Measurements from ENCODE around the gene SWAP70. TPM values are rescaled to one million over a fixed set of nuclear protein-coding genes. Genes with fewer than 3 reads are reported as not detected.
A peak's percentile ranks its signal among the peaks of the same experiment; 100 is the strongest.

SWAP70 gene
- total RNA-seq, 4 donors from 2014 or later: 29.7 to 53.6 (median 38.8) TPM

DNA sequence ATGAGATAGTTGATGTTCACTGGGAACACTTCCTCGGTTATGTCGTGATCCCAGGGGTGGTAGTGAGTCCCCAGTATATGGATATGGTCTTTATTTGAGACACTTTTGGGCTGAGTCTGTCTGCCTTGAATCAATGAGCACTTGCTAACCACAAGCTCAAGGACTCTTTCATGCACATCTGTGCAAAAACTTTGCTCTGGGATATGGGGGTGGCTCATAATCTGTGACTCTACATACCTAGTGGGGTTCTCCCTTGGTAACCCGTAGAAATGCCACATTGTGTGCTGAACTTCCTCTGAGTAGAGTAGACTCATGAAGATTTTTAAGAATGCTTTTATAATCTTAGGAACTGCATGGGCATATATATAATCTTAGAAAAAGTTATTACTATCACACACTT is 69.3 kb downstream of the SWAP70 start:
- no peak overlapping the region for H3K27ac ChIP-seq
- H3K27me3 ChIP-seq: no peaks in the 10 kb centered on the region
- H3K9me3 ChIP-seq: no peaks in the 10 kb centered on the region
- H3K4me3 ChIP-seq (replicated peaks in 1 of 3): no peak overlapping the region
- intact Hi-C loops (cut with DNase I): no loop called here
- H3K4me1 ChIP-seq: peaks cover 7 to 11% of the 10 kb centered on the region in 2 donors
- WGBS, 2 donors: 96 to 97% methylated on average over 3 of the region's 3 CpGs
- no peak for DNase-seq
- peaks cover 19 to 31% of the 10 kb centered on the region in 2 donors for H3K36me3 ChIP-seq
- TF ChIP-seq, protein P1, sequence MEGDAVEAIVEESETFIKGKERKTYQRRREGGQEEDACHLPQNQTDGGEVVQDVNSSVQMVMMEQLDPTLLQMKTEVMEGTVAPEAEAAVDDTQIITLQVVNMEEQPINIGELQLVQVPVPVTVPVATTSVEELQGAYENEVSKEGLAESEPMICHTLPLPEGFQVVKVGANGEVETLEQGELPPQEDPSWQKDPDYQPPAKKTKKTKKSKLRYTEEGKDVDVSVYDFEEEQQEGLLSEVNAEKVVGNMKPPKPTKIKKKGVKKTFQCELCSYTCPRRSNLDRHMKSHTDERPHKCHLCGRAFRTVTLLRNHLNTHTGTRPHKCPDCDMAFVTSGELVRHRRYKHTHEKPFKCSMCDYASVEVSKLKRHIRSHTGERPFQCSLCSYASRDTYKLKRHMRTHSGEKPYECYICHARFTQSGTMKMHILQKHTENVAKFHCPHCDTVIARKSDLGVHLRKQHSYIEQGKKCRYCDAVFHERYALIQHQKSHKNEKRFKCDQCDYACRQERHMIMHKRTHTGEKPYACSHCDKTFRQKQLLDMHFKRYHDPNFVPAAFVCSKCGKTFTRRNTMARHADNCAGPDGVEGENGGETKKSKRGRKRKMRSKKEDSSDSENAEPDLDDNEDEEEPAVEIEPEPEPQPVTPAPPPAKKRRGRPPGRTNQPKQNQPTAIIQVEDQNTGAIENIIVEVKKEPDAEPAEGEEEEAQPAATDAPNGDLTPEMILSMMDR (IDR thresholded peaks at IDR 0.05): no peak
- no peak for TF ChIP-seq POLR2A (IDR thresholded peaks at IDR 0.05)

DNA sequence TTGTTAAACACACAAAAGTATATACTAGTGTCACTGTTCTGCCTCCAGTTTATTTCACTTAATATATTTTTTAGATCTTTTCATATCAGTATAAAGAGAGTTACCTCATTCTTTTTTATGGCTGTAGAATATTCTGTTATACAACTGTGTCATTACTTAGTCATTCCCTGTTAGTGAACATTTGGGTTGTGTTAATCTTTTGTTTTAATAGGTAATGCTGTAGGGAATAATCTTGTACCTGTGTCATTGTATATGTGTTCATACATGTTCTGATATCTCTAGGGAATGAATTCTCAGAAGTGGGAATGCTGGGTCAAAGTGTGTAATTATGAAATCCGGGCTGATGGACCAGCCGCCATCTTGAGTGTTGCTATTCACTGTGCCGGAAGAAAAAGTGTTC is 71.4 kb downstream of the SWAP70 start:
- no peak for TF ChIP-seq POLR2A (IDR thresholded peaks at IDR 0.05)
- TF ChIP-seq, protein P1 (IDR thresholded peaks at IDR 0.05): no peak
- Histone ChIP-seq H3K36me3 (peaks cover 13 to 31% of the 10 kb centered on the region in 2 donors), H3K27me3 (no peaks in the 10 kb centered on the region)

DNA sequence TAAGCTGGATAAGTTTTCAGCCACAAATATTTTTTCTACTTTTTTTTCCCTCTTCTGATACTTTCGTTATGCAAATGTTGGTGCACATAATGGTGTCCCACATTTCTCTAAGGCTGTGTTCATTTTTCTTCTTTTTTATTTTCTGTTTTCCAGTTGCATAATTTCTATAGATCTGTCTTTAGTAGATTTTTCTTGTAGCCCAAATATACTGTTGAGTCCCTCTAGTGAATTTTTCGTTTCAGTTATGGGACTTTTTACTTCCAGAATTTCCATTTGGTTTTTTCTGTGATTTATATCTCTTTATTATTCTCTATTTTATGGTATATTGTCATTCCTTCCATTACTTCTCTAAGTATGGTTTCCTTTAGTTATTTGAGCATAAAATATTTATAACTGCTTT is 72.0 kb downstream of the SWAP70 start:
- Histone ChIP-seq H3K9me3 (no peaks in the 10 kb centered on the region), H3K4me1 (peaks cover 22 to 24% of the 10 kb centered on the region in 2 donors), H3K27ac (peak overlapping the region in 1 of 3 donors; percentile 15), H3K4me3 (replicated peaks in 1 of 3) (no peak overlapping the region), H3K27me3 (no peaks in the 10 kb centered on the region), H3K36me3 (peaks cover 17 to 31% of the 10 kb centered on the region in 2 donors)
- TF ChIP-seq POLR2A (IDR thresholded peaks at IDR 0.05): no peak
- TF ChIP-seq, protein P1 (IDR thresholded peaks at IDR 0.05): no peak
- WGBS, 2 donors: 95 to 97% methylated on average over 2 of the region's 2 CpGs
- no peak for DNase-seq
- intact Hi-C loops (cut with DNase I): no loop called here

More for the DNA sequence above, 71.4 kb downstream of the SWAP70 start:
- H3K4me3 ChIP-seq (replicated peaks in 1 of 3): no peak overlapping the region
- no peak overlapping the region for H3K27ac ChIP-seq
- WGBS, 2 donors: 95 to 97% methylated on average over 3 of the region's 3 CpGs
- intact Hi-C loops (cut with DNase I): no loop called here
- peaks cover 15 to 17% of the 10 kb centered on the region in 2 donors for H3K4me1 ChIP-seq
- no peaks in the 10 kb centered on the region for H3K9me3 ChIP-seq
- DNase-seq: no peak

DNA sequence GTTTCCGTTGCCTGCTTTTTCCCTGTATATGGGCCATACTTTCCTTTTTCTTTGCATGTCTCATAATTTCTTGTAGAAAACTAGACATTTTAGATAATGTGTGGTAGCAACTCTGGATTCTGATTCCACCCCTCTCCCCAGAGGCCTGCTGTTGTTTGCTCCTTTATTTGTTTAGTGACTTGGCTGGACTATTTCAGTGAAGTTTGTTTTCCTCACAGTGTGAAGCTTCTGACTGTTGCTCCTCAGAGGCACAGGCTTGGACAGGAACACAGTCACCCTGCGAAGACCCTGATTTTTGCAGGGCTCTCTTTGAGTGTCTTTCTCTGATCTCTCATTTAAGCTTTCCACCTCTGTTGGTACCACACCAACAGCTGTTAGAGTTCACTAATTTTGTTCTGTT is 72.5 kb downstream of the SWAP70 start:
- H3K27me3 ChIP-seq: no peaks in the 10 kb centered on the region
- no peaks in the 10 kb centered on the region for H3K9me3 ChIP-seq
- no peak for TF ChIP-seq POLR2A (IDR thresholded peaks at IDR 0.05)
- TF ChIP-seq, protein P1 (IDR thresholded peaks at IDR 0.05): no peak
- no peak overlapping the region for H3K4me3 ChIP-seq (replicated peaks in 1 of 3)
- peak overlapping the region in 2 of 3 donors; percentile 15 to 37 for H3K27ac ChIP-seq
- peaks cover 17 to 31% of the 10 kb centered on the region in 2 donors for H3K36me3 ChIP-seq
- 89 to 92% methylated on average over 2 of the region's 2 CpGs for WGBS, 2 donors
- H3K4me1 ChIP-seq: peaks cover 26 to 28% of the 10 kb centered on the region in 2 donors
- intact Hi-C loops (cut with DNase I): no loop called here
- DNase-seq: no peak

DNA sequence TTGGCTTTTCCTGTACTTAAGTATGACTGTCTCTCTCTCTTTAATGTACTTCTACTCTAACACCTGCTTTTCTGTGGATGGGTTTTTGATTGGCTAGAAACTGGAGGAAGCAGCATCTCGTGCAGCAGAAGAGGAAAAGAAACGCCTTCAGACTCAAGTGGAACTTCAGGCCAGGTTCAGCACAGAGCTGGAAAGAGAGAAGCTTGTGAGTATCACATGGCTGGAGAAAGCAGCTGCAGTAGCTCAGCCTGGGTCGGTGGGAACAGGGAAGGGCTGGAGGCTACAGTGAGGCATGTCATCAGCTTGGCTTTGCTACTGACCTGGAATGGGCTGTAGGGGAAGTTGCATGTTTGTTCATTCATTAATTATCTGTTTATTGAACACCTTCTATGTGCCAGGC is 74.2 kb downstream of the SWAP70 start:
- Histone ChIP-seq H3K4me3 (replicated peaks in 1 of 3) (no peak overlapping the region), H3K36me3 (peaks cover 17 to 22% of the 10 kb centered on the region in 2 donors), H3K27me3 (no peaks in the 10 kb centered on the region), H3K27ac (peak overlapping the region in 2 of 3 donors; percentile 91 to 97), H3K9me3 (no peaks in the 10 kb centered on the region), H3K4me1 (peaks cover 29 to 32% of the 10 kb centered on the region in 2 donors)
- TF ChIP-seq, protein P1 (IDR thresholded peaks at IDR 0.05): no peak
- TF ChIP-seq POLR2A (IDR thresholded peaks at IDR 0.05): peak in 1 of 2 donors; percentile 10
- WGBS, 2 donors: 22 to 51% methylated on average over 3 of the region's 3 CpGs
- DNase-seq: peak; percentile 42 to 46
- intact Hi-C loops (cut with DNase I): no loop called here
